Epithelial cell of esophagus (primary cell): ENCODE measurements around the gene VPREB3.

Source experiments
- DNase-seq: peaks from one replicate; pipeline ENCODE4 v3.0.0; 2010; ENCODE audit warnings: low read depth
- H3K4me3 ChIP-seq: 2 replicates; pipeline ENCODE4 v1.5.1; 2011; ENCODE audit warnings: mild to moderate bottlenecking, low read length, control low read depth
- TF ChIP-seq, protein P1 (sequence below): IDR thresholded peaks from 2 replicates; pipeline ENCODE4 v1.5.1; 2011; ENCODE audit warnings: low read depth, mild to moderate bottlenecking, low read length, control low read depth, inconsistent platforms; ENCODE audit not compliant: insufficient read depth; ENCODE audit errors: missing control alignments

The VPREB3 gene

GRCh38 chr22:23763579-23763945 lies 9.3 kb upstream of the VPREB3 start:
- H3K4me3 ChIP-seq = no peak overlapping the region
- no peak for DNase-seq
- TF ChIP-seq, protein P1, sequence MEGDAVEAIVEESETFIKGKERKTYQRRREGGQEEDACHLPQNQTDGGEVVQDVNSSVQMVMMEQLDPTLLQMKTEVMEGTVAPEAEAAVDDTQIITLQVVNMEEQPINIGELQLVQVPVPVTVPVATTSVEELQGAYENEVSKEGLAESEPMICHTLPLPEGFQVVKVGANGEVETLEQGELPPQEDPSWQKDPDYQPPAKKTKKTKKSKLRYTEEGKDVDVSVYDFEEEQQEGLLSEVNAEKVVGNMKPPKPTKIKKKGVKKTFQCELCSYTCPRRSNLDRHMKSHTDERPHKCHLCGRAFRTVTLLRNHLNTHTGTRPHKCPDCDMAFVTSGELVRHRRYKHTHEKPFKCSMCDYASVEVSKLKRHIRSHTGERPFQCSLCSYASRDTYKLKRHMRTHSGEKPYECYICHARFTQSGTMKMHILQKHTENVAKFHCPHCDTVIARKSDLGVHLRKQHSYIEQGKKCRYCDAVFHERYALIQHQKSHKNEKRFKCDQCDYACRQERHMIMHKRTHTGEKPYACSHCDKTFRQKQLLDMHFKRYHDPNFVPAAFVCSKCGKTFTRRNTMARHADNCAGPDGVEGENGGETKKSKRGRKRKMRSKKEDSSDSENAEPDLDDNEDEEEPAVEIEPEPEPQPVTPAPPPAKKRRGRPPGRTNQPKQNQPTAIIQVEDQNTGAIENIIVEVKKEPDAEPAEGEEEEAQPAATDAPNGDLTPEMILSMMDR = no peak

DNA sequence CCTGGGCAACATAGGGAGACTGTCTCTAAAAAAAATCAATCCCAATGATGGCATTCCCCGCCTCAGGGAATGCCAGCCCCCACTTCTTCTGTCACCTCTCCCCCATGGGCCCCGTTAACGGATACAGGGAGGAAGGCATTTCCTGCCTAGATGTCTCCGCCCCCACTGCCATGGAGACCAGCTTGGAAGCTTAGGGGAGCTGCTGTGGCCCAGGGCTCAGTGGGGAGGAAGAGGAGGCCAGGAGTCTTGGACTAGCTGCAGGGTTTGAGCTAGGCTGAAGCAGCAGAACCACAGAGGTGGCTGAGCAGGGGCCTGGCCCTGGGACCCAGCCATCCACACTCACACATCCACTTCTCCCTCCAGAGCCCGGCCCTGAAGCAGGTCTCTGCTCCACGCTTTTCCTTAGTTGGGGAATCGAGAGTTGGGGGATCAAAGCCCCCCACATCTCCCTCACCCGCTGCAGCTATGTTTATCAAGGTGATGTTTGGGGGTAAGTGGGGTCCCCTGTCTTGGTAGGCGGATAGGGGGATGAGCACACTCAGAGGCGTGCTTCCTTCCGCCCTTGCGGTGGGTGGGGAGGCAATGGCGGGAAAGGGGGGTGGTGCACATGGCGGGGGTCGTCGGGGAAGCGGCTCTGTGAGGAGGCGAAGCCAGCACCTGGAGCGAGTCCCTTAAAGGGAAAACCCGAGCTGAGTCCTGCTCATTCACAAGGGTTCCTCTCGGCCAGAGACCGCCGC lies 8.8 kb upstream of the VPREB3 start, which contains the start of gene C22orf15:
Gene C22orf15 (plus strand): TSS at position 149 of the 737 bp plus-strand sequence. CDS start 317 bp downstream, at position 466.
- no peak within 1 kb of the TSS for H3K4me3 ChIP-seq
- DNase-seq = no peak
- TF ChIP-seq, protein P1 = no peak

- DNase-seq = no peak
- TF ChIP-seq, protein P1 = no peak
- H3K4me3 ChIP-seq = no peak overlapping the region
Measured at GRCh38 chr22:23760056-23760455, 5.8 kb upstream of the VPREB3 start.

GRCh38 chr22:23759566-23759965 lies 5.3 kb upstream of the VPREB3 start:
- no peak for DNase-seq
- no peak overlapping the region for H3K4me3 ChIP-seq
- TF ChIP-seq, protein P1 = no peak

DNA sequence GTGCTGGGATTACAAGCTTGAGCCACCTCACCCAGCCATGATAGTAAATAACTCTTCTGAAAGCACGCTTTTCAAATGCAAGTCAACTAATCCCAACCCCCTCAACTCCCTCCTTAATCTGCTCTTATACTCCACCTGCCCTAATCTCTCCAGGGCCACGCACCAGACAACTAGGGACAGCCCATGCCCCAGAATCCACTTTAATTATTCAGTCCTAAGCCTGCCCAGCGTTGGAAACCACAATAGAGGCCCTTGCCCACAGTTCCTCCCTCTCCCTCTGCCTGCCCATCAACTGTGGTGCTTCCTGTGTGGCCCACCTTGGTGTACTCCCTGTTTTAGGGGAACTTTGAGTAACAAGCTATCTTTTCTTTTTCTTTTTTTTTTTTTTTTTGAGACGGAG lies 2.7 kb upstream of the VPREB3 start:
- DNase-seq = no peak
- TF ChIP-seq, protein P1 = no peak
- H3K4me3 ChIP-seq = no peak overlapping the region

DNA sequence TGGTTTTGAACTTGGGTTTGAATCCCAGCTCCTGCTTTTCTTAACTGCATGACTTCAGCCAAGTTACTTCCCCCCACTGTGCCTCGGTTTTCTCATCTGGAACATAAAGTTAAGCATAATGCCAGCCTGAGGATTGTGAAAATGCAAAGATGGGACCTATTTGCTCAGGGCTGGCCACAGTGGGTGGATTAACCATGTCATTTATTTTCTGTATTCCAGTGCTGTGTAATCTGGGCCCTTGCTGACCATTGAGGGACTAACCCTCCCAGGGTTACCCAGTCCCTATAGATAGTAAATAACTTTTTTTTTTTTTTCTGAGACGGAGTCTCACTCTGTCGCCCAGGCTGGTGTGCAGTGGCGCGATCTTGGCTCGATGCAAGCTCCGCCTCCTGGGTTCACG lies 1.5 kb upstream of the VPREB3 start:
- H3K4me3 ChIP-seq = no peak overlapping the region
- TF ChIP-seq, protein P1 = no peak
- DNase-seq = no peak

DNA sequence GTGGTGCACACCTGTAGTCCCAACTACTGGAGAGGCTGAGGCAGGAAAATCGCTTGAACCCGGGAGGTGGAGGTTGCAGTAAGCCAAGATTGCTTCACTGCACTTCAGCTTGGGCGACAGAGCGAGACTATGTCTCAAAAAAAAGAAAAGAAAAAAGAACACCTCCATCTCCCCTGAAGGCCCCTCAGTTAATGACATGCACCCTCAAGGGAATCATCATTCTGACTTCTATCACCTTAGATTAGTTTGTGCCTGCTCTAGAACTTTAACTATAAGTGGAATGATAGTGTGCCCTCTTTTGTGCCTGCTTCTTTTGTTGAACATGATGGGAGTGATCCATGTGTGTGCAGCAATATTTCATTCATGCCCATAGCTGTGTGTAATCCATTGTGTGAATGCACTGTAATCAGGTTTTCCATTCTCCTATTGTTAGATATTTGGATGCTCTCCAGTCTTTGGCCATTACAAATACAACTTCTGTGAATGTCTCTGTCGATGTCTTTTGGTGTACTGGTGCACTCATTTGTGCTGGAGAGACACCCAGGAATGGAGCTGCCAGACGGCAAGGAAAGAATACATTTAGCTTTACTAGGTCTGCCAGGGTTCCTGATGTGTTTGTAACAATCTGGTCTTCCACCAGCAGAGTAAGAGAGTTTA lies 883 bp upstream of the VPREB3 start:
- TF ChIP-seq, protein P1 = no peak
- H3K4me3 ChIP-seq = no peak overlapping the region
- no peak for DNase-seq
